ENCODE measurements around the gene SIRT7. TPM values are rescaled to one million over a fixed set of nuclear protein-coding genes. Genes with fewer than 3 reads are reported as not detected.

SIRT7 gene
- total RNA-seq, 4 donors from 2014 or later, result 76.5 to 315 (median 172) TPM

DNA sequence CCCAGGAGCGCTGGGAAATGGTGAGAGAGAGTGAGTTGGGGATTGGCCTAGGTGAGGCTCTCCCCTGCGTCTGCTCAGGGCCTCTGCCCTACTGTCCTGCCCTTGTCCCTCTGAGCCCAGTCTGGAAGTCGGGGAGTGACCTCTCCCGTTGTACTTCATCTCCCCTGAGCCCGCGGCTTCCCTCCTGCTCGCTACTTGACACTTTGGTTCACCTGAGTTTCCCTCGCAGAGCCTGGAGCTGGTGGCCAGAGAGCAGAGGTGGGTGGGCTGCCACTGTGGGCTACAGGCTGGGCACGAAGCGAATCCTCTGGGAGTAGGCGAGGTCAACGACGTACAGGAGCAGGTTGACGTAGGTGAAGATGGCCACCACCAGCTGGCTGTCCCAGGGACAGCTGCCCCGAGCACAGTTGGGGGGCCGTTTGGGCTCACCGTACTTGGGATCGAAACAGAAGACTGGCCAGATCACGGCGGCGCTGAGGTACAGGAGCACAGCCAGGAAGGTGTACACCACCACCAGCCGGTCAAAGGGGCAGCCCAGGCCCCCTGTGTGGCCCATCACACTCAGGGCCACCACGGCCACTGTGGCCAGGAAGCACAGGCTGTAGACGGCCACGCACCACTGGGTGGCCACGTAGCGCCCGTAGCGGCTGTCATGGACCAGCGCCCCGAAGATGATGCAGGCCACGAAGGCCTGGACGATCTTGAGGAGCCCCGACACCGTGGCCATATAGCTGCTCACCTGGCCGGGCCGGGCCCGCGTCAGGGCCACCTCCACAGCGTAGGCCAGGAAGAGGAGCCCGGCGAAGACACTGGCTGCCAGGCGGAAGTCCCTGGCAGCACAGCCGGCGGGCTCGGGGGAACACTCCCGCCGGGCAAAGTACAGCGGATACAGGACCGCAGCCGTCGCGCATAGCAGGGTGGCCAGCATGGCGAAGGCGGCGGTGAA, 22.8 kb upstream of the SIRT7 start:
- no peak for DNase-seq
- in situ Hi-C loops (cut with MboI; ENCODE audit: low pct_ligation_motif_present in 1 of 4, low pct_unique_long_range_greater_than_20kb in 1 of 4, low sequenced_read_pairs in 3 of 4) (no loop called here), intact Hi-C loops (cut with DNase I; ENCODE audit: low total_unique reads) (no loop called here)
- TF ChIP-seq POLR2AphosphoS5 (IDR thresholded peaks at IDR 0.05), result no peak
- no peak for TF ChIP-seq POLR2A (IDR thresholded peaks at IDR 0.05)
- TF ChIP-seq, protein P1, sequence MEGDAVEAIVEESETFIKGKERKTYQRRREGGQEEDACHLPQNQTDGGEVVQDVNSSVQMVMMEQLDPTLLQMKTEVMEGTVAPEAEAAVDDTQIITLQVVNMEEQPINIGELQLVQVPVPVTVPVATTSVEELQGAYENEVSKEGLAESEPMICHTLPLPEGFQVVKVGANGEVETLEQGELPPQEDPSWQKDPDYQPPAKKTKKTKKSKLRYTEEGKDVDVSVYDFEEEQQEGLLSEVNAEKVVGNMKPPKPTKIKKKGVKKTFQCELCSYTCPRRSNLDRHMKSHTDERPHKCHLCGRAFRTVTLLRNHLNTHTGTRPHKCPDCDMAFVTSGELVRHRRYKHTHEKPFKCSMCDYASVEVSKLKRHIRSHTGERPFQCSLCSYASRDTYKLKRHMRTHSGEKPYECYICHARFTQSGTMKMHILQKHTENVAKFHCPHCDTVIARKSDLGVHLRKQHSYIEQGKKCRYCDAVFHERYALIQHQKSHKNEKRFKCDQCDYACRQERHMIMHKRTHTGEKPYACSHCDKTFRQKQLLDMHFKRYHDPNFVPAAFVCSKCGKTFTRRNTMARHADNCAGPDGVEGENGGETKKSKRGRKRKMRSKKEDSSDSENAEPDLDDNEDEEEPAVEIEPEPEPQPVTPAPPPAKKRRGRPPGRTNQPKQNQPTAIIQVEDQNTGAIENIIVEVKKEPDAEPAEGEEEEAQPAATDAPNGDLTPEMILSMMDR (IDR thresholded peaks at IDR 0.05), result no peak
- TF ChIP-seq EP300 (IDR thresholded peaks at IDR 0.05; ENCODE audit: low read depth), result no peak
- WGBS, 2 donors (ENCODE audit: low coverage in 1 of 2), result 77% methylated on average over 49 of the region's 56 CpGs; no CpG with 5 or more reads in 1 of the 2 donors
- Histone ChIP-seq H3K36me3 (no peaks in the 10 kb centered on the region), H3K27me3 (peaks cover 36% of the 10 kb centered on the region), H3K4me3 (no peak overlapping the region), H3K27ac (no peak overlapping the region), H3K9me3 (no peaks in the 10 kb centered on the region), H3K4me1 (peaks cover 5 to 21% (median 14%) of the 10 kb centered on the region in 4 donors)

DNA sequence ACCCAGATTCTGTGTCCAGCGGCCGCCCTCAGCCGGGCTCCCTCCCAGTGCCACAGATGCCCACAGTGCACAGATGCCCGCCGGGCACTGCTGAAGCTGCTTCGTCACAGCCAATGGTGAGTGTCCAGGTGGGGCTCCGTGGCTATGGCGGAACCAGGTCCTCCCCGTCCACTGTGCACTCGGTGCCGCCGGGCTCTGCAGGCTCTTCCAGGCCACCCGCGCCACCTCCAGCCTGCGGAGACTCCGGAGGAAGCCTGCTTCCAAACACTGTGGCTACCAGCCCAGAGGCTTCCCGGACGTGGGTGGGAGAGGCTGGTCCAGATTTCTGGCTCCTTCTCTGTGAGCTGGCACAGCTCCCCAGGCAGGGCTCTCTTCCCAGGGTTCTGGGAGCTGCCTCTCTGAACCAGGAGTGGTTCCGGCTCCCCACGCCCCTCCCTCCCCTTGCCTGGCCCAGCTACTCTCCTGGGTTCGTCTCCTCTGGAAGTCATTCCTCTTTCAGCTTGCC, 22.0 kb upstream of the SIRT7 start:
- H3K27ac ChIP-seq, result no peak overlapping the region
- intact Hi-C loops (cut with DNase I; ENCODE audit: low total_unique reads), result no loop called here
- H3K9me3 ChIP-seq, result no peaks in the 10 kb centered on the region
- in situ Hi-C loops (cut with MboI; ENCODE audit: low pct_ligation_motif_present in 1 of 4, low pct_unique_long_range_greater_than_20kb in 1 of 4, low sequenced_read_pairs in 3 of 4), result no loop called here
- no peaks in the 10 kb centered on the region for H3K36me3 ChIP-seq
- H3K27me3 ChIP-seq, result peaks cover 35% of the 10 kb centered on the region
- peaks cover 5 to 26% (median 14%) of the 10 kb centered on the region in 4 donors for H3K4me1 ChIP-seq
- 0 to 81% methylated on average over 2 to 20 of the region's 21 CpGs for WGBS, 2 donors (ENCODE audit: low coverage in 1 of 2)
- no peak overlapping the region for H3K4me3 ChIP-seq
- TF ChIP-seq, protein P1 (IDR thresholded peaks at IDR 0.05), result no peak
- no peak for TF ChIP-seq EP300 (IDR thresholded peaks at IDR 0.05; ENCODE audit: low read depth)
- TF ChIP-seq POLR2A (IDR thresholded peaks at IDR 0.05), result no peak
- TF ChIP-seq POLR2AphosphoS5 (IDR thresholded peaks at IDR 0.05), result no peak
- DNase-seq, result no peak

DNA sequence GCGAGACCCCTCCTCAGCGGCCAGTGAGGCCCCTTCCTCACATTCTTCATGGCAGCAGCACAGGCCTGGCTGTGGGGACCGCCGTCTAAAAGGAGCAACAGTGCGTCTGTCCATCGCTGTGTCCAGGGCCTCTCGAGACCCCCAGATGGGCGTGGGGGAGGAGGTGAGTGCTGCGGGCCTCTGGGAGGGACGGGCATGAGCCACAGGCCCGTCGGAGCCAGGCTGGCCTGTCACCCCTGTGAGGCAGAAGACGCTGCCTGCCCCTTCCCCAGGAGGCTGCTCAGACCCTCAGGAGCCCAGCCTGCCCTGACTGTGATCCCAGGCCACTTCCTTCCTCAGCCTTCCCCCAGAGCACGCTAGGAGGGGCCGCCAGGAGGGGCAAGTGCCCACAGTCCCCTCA, 21.2 kb upstream of the SIRT7 start:
- H3K4me3 ChIP-seq, result no peak overlapping the region
- intact Hi-C loops (cut with DNase I; ENCODE audit: low total_unique reads) (no loop called here), in situ Hi-C loops (cut with MboI; ENCODE audit: low pct_ligation_motif_present in 1 of 4, low pct_unique_long_range_greater_than_20kb in 1 of 4, low sequenced_read_pairs in 3 of 4) (no loop called here)
- no peak for DNase-seq
- TF ChIP-seq EP300 (IDR thresholded peaks at IDR 0.05; ENCODE audit: low read depth), result no peak
- no peak for TF ChIP-seq POLR2A (IDR thresholded peaks at IDR 0.05)
- TF ChIP-seq POLR2AphosphoS5 (IDR thresholded peaks at IDR 0.05), result no peak
- TF ChIP-seq, protein P1 (IDR thresholded peaks at IDR 0.05), result no peak
- peaks cover 5 to 26% (median 14%) of the 10 kb centered on the region in 4 donors for H3K4me1 ChIP-seq
- H3K36me3 ChIP-seq, result no peaks in the 10 kb centered on the region
- 70% methylated on average over 13 of the region's 15 CpGs; no CpG with 5 or more reads in 1 of the 2 donors for WGBS, 2 donors (ENCODE audit: low coverage in 1 of 2)
- H3K9me3 ChIP-seq, result no peaks in the 10 kb centered on the region
- peaks cover 29% of the 10 kb centered on the region for H3K27me3 ChIP-seq
- no peak overlapping the region for H3K27ac ChIP-seq

DNA sequence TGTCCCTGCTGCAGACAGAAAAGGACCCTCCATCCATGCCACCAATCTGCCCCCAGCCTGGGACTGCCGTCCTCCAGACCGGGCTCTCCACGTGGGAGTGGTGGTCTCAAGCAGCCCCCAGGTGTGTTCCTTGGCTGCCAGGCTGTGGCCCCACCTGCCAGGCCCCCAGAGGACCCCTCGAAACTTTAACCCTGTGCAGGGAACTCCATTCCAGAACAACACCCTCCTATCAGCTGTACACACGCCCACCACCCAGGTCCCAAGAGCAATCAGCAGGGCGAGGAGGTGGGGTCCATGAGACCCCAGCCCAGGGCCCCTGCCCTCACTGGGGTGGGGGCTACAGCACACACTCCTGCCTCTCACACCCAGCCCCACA, 17.7 kb upstream of the SIRT7 start:
- H3K27ac ChIP-seq, result no peak overlapping the region
- no peaks in the 10 kb centered on the region for H3K9me3 ChIP-seq
- TF ChIP-seq EP300 (IDR thresholded peaks at IDR 0.05; ENCODE audit: low read depth), result no peak
- no peak for TF ChIP-seq POLR2AphosphoS5 (IDR thresholded peaks at IDR 0.05)
- intact Hi-C loops (cut with DNase I; ENCODE audit: low total_unique reads), result no loop called here
- peaks cover 5 to 28% (median 17%) of the 10 kb centered on the region in 4 donors for H3K4me1 ChIP-seq
- 90% methylated on average over 6 of the region's 6 CpGs; no CpG with 5 or more reads in 1 of the 2 donors for WGBS, 2 donors (ENCODE audit: low coverage in 1 of 2)
- peak overlapping the region in 1 of 4 donors; percentile 57 for H3K4me3 ChIP-seq
- no peaks in the 10 kb centered on the region for H3K36me3 ChIP-seq
- H3K27me3 ChIP-seq, result peaks cover 5% of the 10 kb centered on the region
- in situ Hi-C loops (cut with MboI; ENCODE audit: low pct_ligation_motif_present in 1 of 4, low pct_unique_long_range_greater_than_20kb in 1 of 4, low sequenced_read_pairs in 3 of 4), result no loop called here
- DNase-seq, result no peak

All from transverse colon (tissue), 4 donors.